ENCODE data around the gene BAG2.

The BAG2 gene

GRCh38 chr6:57162028-57162427 lies 10.1 kb upstream of the BAG2 start:
- H3K27ac Mint-ChIP-seq: no peak overlapping the region
- DNase-seq (ENCODE audit: low spot score in 2 of 2) (no peak), ATAC-seq (no peak)
- peaks cover 26% of the 10 kb centered on the region for H3K36me3 Mint-ChIP-seq
- H3K9me3 Mint-ChIP-seq: no peaks in the 10 kb centered on the region
- no peak overlapping the region for H3K4me3 Mint-ChIP-seq
- no peaks in the 10 kb centered on the region for H3K4me1 Mint-ChIP-seq

DNA sequence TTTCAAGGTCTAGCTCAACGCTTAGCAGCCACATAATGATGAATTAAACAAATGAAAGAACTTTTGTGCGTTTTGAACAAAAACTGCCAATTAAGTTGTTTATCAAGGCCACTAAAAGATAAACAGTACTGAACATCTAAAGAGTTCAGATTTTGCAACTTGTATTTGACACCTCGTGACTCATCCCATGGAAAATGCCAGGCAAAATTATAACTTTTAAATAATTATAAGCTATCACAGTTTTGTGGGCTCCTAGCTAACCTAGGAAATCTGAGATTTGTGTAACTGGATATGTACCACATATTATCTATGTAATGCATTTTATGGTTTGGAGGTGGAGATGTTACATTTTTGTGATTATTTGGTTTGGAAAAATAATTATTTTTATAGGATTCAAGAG lies 9.6 kb upstream of the BAG2 start:
- DNase-seq (ENCODE audit: low spot score in 2 of 2): no peak
- Mint-ChIP-seq H3K36me3 (peaks cover 30% of the 10 kb centered on the region), H3K4me3 (no peak overlapping the region), H3K27ac (no peak overlapping the region), H3K4me1 (no peaks in the 10 kb centered on the region), H3K9me3 (no peaks in the 10 kb centered on the region)
- ATAC-seq: no peak

DNA sequence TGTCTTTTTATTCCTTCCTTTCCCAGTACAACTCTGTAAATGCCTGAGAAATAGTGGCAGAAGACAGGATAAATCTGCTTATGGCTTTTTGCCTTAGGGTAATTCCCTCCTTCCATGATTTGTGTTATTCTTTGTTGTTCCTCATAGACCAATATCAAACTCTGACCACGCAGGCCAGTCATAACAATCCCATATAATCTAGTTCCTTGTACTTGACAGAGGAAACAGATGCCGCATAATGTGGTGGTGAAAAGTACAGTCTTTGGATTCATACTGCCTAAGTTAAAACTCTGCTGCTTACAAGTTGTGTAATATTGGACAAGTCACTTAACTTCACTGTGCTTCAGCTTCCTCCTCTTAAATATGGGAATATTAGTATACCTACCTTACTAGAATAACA lies 8.2 kb upstream of the BAG2 start:
- ATAC-seq: no peak
- Mint-ChIP-seq H3K4me3 (no peak overlapping the region), H3K9me3 (no peaks in the 10 kb centered on the region), H3K4me1 (no peaks in the 10 kb centered on the region), H3K27ac (no peak overlapping the region), H3K36me3 (peaks cover 19% of the 10 kb centered on the region)
- no peak for DNase-seq (ENCODE audit: low spot score in 2 of 2)

DNA sequence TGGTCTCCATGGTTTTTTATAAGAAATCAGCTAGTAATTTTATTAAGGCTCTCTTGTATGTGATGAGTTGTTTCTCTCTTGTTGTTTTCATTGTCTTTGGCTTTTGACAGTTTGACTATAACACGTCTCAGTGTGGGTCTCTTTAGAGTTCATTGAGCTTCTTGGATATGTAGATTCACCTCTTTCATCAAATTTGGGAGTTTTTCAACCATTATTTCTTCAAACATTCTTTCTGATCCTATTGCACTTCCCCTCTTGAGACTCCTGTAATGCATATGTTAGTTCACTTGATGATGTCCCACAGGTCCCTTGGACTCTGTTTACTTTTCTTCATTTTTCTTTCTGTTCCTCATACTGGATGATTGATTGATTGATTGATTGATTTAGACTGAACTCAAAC lies 7.0 kb upstream of the BAG2 start:
- Mint-ChIP-seq H3K9me3 (no peaks in the 10 kb centered on the region), H3K36me3 (peaks cover 17% of the 10 kb centered on the region), H3K4me3 (no peak overlapping the region), H3K27ac (no peak overlapping the region), H3K4me1 (no peaks in the 10 kb centered on the region)
- ATAC-seq (no peak), DNase-seq (ENCODE audit: low spot score in 2 of 2) (no peak)

- H3K4me3 Mint-ChIP-seq: peak overlapping the region; percentile 86
- DNase-seq (ENCODE audit: low spot score in 2 of 2) (peak in 1 of 2 donors; percentile 60), ATAC-seq (no peak)
- H3K4me1 Mint-ChIP-seq: peaks cover 14% of the 10 kb centered on the region
- peaks cover 14% of the 10 kb centered on the region for H3K36me3 Mint-ChIP-seq
- H3K27ac Mint-ChIP-seq: peak overlapping the region; percentile 89
- no peaks in the 10 kb centered on the region for H3K9me3 Mint-ChIP-seq
Measured at GRCh38 chr6:57173056-57173885, 1.1 kb downstream of the BAG2 start.

DNA sequence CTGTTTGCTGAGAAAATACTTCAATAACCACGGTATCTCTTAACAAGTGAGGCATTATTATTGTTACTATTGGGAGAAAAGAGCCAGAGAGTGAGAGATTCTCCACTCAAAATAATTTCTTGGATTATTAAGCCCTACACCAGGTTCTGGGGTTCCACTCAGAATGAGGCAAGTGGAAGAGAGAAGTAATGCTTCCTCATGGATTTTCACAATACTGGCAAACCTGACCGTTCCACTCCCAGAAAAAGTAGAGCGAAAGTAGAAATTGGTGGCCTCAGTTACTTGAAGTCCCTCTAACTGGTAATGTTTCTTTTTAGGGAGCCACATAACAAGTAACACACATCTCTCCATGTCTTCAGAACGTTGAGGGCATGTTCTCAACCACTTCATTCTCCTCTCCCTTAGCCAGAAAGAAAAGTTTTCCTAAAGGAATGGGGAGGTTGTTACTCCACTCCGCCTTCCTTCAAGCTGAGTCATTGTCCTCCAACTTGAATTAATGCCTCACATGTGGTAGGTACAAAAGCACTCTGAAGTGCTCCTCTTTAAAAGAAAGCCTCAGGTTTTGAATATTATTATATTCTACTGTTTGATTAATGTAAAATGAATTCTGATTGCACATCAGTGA lies 1.9 kb downstream of the BAG2 start:
- ATAC-seq (no peak), DNase-seq (ENCODE audit: low spot score in 2 of 2) (no peak)
- no peak overlapping the region for H3K27ac Mint-ChIP-seq
- peaks cover 14% of the 10 kb centered on the region for H3K4me1 Mint-ChIP-seq
- H3K36me3 Mint-ChIP-seq: peaks cover 14% of the 10 kb centered on the region
- peak overlapping the region; percentile 86 for H3K4me3 Mint-ChIP-seq
- no peaks in the 10 kb centered on the region for H3K9me3 Mint-ChIP-seq

GRCh38 chr6:57174511-57174907 lies 2.4 kb downstream of the BAG2 start:
- DNase-seq (ENCODE audit: low spot score in 2 of 2) (no peak), ATAC-seq (no peak)
- Mint-ChIP-seq H3K4me1 (peaks cover 14% of the 10 kb centered on the region), H3K36me3 (peaks cover 14% of the 10 kb centered on the region), H3K9me3 (no peaks in the 10 kb centered on the region), H3K4me3 (peak overlapping the region; percentile 86), H3K27ac (no peak overlapping the region)

- peaks cover 28% of the 10 kb centered on the region for H3K36me3 Mint-ChIP-seq
- no peaks in the 10 kb centered on the region for H3K9me3 Mint-ChIP-seq
- ATAC-seq (no peak), DNase-seq (ENCODE audit: low spot score in 2 of 2) (no peak)
- H3K4me1 Mint-ChIP-seq: peaks cover 5% of the 10 kb centered on the region
- no peak overlapping the region for H3K4me3 Mint-ChIP-seq
- H3K27ac Mint-ChIP-seq: no peak overlapping the region
Measured at GRCh38 chr6:57177545-57178265, 5.6 kb downstream of the BAG2 start.

DNA sequence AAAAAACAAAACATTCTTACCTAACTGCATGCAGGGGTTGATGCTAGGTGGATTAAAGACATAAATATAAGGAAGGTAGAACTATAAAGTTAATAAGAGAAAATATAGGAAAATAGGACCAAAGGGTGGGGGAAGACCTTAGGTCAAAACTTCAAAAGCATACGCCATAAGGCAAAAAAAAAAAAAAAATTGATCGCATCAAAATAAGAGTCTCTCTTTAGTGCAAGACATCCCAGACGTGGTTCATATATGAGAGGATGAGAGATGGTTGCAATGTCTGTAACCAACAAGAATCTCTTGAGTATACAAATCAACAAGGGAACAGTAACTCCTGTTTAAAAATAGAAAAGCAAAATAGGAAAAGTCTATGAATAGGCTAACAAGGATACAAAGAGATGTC lies 8.5 kb downstream of the BAG2 start:
- no peaks in the 10 kb centered on the region for H3K9me3 Mint-ChIP-seq
- H3K4me1 Mint-ChIP-seq: peaks cover under 1% of the 10 kb centered on the region
- DNase-seq (ENCODE audit: low spot score in 2 of 2): no peak
- H3K36me3 Mint-ChIP-seq: peaks cover 44% of the 10 kb centered on the region
- no peak overlapping the region for H3K4me3 Mint-ChIP-seq
- H3K27ac Mint-ChIP-seq: no peak overlapping the region
- ATAC-seq: no peak

GRCh38 chr6:57182017-57182432 lies 9.9 kb downstream of the BAG2 start:
- DNase-seq (ENCODE audit: low spot score in 2 of 2) (no peak), ATAC-seq (no peak)
- peaks cover 47% of the 10 kb centered on the region for H3K36me3 Mint-ChIP-seq
- no peak overlapping the region for H3K4me3 Mint-ChIP-seq
- H3K4me1 Mint-ChIP-seq: no peaks in the 10 kb centered on the region
- no peaks in the 10 kb centered on the region for H3K9me3 Mint-ChIP-seq
- H3K27ac Mint-ChIP-seq: peak overlapping the region; percentile 86

GRCh38 chr6:57183336-57183735 lies 11.2 kb downstream of the BAG2 start:
- DNase-seq (ENCODE audit: low spot score in 2 of 2) (no peak), ATAC-seq (no peak)
- no peaks in the 10 kb centered on the region for H3K4me1 Mint-ChIP-seq
- H3K27ac Mint-ChIP-seq: no peak overlapping the region
- no peaks in the 10 kb centered on the region for H3K9me3 Mint-ChIP-seq
- H3K36me3 Mint-ChIP-seq: peaks cover 47% of the 10 kb centered on the region
- no peak overlapping the region for H3K4me3 Mint-ChIP-seq

DNA sequence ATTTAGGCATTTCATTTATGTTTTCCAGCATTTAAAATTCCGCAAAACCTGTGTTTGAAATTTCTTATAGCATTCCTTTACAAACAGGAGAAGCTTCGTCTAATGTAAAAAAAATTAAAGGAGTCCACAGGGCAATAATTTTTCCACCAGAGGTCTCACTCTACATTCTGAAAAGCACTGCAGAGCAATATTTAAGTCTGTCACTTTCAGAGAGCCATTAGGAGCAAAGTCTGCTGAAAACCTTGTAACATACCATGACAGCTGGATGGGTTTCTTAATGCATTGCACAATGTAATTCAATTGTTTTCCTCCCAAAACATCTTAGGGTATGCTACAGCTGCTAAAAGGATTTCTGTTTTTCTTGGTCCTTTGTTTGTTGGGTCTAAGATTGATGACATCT lies 18.0 kb downstream of the BAG2 start:
- H3K36me3 Mint-ChIP-seq: peaks cover 22% of the 10 kb centered on the region
- H3K4me1 Mint-ChIP-seq: no peaks in the 10 kb centered on the region
- H3K27ac Mint-ChIP-seq: no peak overlapping the region
- DNase-seq (ENCODE audit: low spot score in 2 of 2): no peak
- no peaks in the 10 kb centered on the region for H3K9me3 Mint-ChIP-seq
- no peak for ATAC-seq
- H3K4me3 Mint-ChIP-seq: no peak overlapping the region

- peak overlapping the region; percentile 23 for H3K27ac Mint-ChIP-seq
Measured at GRCh38 chr6:57193177-57193576, 21.1 kb downstream of the BAG2 start.

DNA sequence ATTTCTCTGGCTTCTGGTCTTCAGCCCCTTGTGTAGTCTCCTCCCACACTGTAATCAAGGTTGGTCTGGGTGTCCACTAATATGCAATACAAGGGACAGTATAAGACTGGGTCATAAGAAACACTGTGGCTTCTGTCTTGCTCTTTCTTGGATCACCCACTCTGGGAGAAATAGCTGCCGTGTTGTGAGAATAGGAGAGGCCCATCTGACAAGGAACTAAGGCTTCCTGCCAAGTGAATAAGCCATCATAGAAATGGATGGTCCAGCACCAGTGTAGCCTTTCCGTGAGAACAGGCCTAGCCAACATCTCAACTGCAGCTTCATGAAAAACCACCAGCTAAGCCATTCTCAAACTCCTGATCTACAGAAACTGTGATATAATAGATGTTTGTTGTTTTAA lies 23.3 kb downstream of the BAG2 start:
- Mint-ChIP-seq H3K4me1 (no peaks in the 10 kb centered on the region), H3K9me3 (no peaks in the 10 kb centered on the region), H3K27ac (no peak overlapping the region), H3K4me3 (no peak overlapping the region), H3K36me3 (peaks cover 14% of the 10 kb centered on the region)
- no peak for ATAC-seq
- DNase-seq (ENCODE audit: low spot score in 2 of 2): no peak

More at GRCh38 chr6:57193177-57193576, 21.1 kb downstream of the BAG2 start:
- no peak for DNase-seq (ENCODE audit: low spot score in 2 of 2)
- no peaks in the 10 kb centered on the region for H3K4me1 Mint-ChIP-seq
- no peak for ATAC-seq
- no peaks in the 10 kb centered on the region for H3K9me3 Mint-ChIP-seq
- H3K4me3 Mint-ChIP-seq: no peak overlapping the region
- H3K36me3 Mint-ChIP-seq: peaks cover 14% of the 10 kb centered on the region

DNA sequence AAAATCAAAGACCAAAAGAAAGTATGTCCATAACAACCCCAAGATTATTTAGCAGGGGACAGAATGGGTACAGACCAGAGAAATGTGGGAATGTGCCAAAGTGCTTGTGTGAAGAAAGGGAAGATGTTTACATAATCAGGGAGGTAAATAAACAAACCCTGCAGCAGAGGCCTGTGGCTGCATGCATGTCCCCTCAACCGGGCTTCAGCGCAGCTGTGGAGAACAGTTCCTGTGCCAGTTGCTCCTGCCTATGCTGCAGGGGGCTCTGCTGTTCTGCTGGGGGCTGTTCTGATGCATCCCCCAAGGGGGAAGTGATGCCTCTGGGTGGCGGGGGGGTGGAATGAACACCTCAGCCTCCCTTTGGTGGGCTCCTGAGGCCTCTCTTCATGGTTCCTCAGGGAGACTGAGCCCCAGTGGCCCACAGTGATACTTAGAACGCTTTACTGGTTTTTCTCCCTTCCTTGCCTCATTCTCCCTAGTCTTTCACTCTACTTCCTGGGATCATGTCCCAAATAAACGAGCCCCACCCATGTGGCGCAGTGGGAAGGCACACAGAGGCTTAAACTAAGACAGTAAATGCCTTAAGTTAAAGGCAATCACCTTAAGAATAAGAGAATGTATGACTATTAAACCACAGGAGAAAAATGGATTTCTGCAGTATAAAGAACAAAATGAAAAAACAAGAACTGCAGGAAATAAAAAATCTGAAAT lies 27.0 kb downstream of the BAG2 start:
- H3K36me3 Mint-ChIP-seq: no peaks in the 10 kb centered on the region
- ATAC-seq (no peak), DNase-seq (ENCODE audit: low spot score in 2 of 2) (no peak)
- H3K4me3 Mint-ChIP-seq: no peak overlapping the region
- H3K27ac Mint-ChIP-seq: no peak overlapping the region
- H3K4me1 Mint-ChIP-seq: no peaks in the 10 kb centered on the region
- no peaks in the 10 kb centered on the region for H3K9me3 Mint-ChIP-seq
